WERI-Rb-1 (cell line): Measurements from ENCODE around the gene ST8SIA6.

ENCODE experiments used
- DNase-seq: peaks from one replicate; pipeline ENCODE4 v3.0.0-alpha.2; 2020
- H3K27ac ChIP-seq: fragments of 250-450 bp; sonication (Bioruptor Pico); 2 replicates; pipeline ENCODE4 v1.5.1; 2020; ENCODE audit warnings: mild to moderate bottlenecking, moderate library complexity
- H3K27me3 ChIP-seq: fragments of 250-450 bp; sonication (Bioruptor Pico); 2 replicates; pipeline ENCODE4 v1.5.1; 2021; ENCODE audit warnings: mild to moderate bottlenecking, low read depth, moderate library complexity; ENCODE audit not compliant: insufficient read depth, severe bottlenecking
- H3K36me3 ChIP-seq: fragments of 250-450 bp; sonication (Bioruptor Pico); 2 replicates; pipeline ENCODE4 v1.5.1; 2020; ENCODE audit warnings: mild to moderate bottlenecking, moderate library complexity
- H3K4me3 ChIP-seq: 2 replicates; pipeline ENCODE4 v1.5.1; 2011; ENCODE audit warnings: low read depth, mild to moderate bottlenecking, control low read depth, low read length
- H3K9me3 ChIP-seq: fragments of 250-450 bp; sonication (Bioruptor Pico); 2 replicates; pipeline ENCODE4 v1.5.1; 2021; ENCODE audit warnings: mild to moderate bottlenecking, moderate library complexity; ENCODE audit not compliant: severe bottlenecking
- CTCF ChIP-seq: IDR thresholded peaks from 2 replicates; pipeline ENCODE4 v1.5.1; 2011; ENCODE audit warnings: low read depth, mild to moderate bottlenecking, control low read depth, inconsistent platforms, low read length

Gene ST8SIA6

GRCh38 chr10:17282311-17282710, 172.1 kb downstream of the ST8SIA6 start:
- no peak overlapping the region for H3K27ac ChIP-seq
- no peaks in the 10 kb centered on the region for H3K36me3 ChIP-seq
- no peaks in the 10 kb centered on the region for H3K9me3 ChIP-seq
- no peak for DNase-seq
- no peak for TF ChIP-seq CTCF
- H3K27me3 ChIP-seq = no peaks in the 10 kb centered on the region
- H3K4me3 ChIP-seq = no peak overlapping the region

DNA sequence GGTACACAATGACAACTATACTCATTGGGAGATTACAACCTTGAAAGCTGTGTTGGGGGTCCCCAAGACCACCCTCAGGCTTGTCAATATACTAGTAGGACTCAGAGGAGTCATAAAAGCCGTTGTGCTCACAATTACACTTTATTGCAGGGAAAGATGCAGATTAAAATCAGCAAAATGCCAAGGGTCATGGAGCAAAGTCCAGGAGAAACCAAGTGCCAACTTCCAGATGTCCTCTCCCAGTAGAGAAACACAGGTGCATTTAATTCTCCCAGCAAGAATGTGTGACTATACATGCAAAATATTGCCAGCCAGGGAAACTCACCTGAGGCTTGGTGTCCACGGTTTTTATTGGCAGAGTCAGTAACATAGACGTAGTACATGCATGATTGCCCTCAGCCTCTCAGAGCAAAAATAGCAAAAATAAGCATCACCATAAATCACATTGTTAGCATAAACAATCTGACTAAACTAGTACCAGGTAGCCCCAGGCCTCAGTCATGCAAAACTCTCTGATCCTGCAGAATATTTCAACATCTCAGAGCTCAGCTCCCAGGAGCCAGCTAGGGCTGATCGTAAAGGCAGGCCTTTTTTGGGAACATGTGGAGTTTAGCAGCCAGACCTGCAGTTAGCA, 175.7 kb downstream of the ST8SIA6 start:
- TF ChIP-seq CTCF = no peak
- no peaks in the 10 kb centered on the region for H3K27me3 ChIP-seq
- no peaks in the 10 kb centered on the region for H3K9me3 ChIP-seq
- H3K36me3 ChIP-seq = no peaks in the 10 kb centered on the region
- no peak overlapping the region for H3K4me3 ChIP-seq
- H3K27ac ChIP-seq = no peak overlapping the region
- no peak for DNase-seq

- TF ChIP-seq CTCF = no peak
- H3K36me3 ChIP-seq = no peaks in the 10 kb centered on the region
- H3K9me3 ChIP-seq = no peaks in the 10 kb centered on the region
- no peak overlapping the region for H3K27ac ChIP-seq
- no peak overlapping the region for H3K4me3 ChIP-seq
- no peaks in the 10 kb centered on the region for H3K27me3 ChIP-seq
- no peak for DNase-seq
These were observed 177.5 kb downstream of the ST8SIA6 start for GRCh38 chr10:17276756-17277424.

DNA sequence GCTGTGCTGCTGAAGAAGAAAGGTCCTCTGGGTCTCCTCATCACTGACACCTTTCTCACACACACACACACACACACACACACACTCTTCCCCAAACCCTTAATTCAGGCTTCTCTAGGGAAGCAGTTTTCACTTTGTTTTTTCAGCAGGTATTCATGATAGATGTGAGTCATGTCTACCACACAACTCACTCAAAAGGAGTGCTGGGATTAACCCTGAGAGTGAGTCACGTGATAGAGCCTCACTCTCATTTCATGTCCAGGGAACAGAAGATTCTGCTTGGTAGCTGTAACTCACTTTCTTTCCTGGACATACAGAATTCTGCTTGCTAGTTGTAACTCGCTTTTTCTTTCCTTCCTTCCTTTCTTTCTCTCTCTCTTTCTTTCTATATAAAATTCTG, 181.0 kb downstream of the ST8SIA6 start:
- no peak for TF ChIP-seq CTCF
- no peaks in the 10 kb centered on the region for H3K27me3 ChIP-seq
- H3K9me3 ChIP-seq = no peaks in the 10 kb centered on the region
- H3K36me3 ChIP-seq = no peaks in the 10 kb centered on the region
- no peak overlapping the region for H3K4me3 ChIP-seq
- no peak overlapping the region for H3K27ac ChIP-seq
- DNase-seq = no peak

DNA sequence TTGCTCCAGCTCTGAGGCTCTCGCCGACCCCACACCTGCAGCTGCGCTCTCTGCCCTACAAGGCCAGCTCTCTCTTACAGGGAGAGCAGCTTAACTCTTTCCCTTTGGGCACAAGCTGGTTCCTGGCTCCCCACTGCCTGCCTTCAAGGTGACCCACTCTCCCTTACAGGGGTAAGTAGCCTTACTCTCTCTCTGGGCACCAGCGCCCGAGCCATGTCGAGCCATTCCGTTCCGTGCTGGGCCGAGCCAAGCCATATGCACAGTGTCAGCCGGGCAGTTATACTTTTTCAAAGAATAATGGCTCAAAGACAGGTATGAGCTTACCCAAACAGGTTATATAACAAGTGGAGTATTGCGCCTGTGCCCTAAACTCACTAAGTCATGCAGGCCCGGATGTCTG, 181.7 kb downstream of the ST8SIA6 start:
- no peak overlapping the region for H3K27ac ChIP-seq
- no peak overlapping the region for H3K4me3 ChIP-seq
- no peaks in the 10 kb centered on the region for H3K36me3 ChIP-seq
- no peaks in the 10 kb centered on the region for H3K9me3 ChIP-seq
- H3K27me3 ChIP-seq = no peaks in the 10 kb centered on the region
- no peak for DNase-seq
- no peak for TF ChIP-seq CTCF
